HEK293 (cell line): ENCODE measurements around the gene APOL1.

Source experiments
- ZBTB17 ChIP-seq: fragments of 450-650 bp; formaldehyde crosslinking; IDR thresholded peaks from 2 replicates; pipeline ENCODE4 v1.5.1; 2016; ENCODE audit warnings: missing biosample characterization, missing genetic modification characterization
- ZNF114 ChIP-seq: fragments of 450-650 bp; formaldehyde crosslinking; IDR thresholded peaks from 2 replicates; pipeline ENCODE4 v1.5.0; 2017; ENCODE audit warnings: missing biosample characterization, missing genetic modification characterization
- ZNF423 ChIP-seq: fragments of 450-650 bp; formaldehyde crosslinking; IDR thresholded peaks from 2 replicates; pipeline ENCODE4 v1.5.1; 2016; ENCODE audit warnings: missing biosample characterization, missing genetic modification characterization
- ZNF747 ChIP-seq: fragments of 450-650 bp; formaldehyde crosslinking; IDR thresholded peaks from 2 replicates; pipeline ENCODE4 v1.5.1; 2016; ENCODE audit warnings: missing biosample characterization, missing genetic modification characterization
- TF ChIP-seq, protein P1 (sequence below): fragments of 450-650 bp; formaldehyde crosslinking; IDR thresholded peaks from 2 replicates; pipeline ENCODE4 v1.5.1; 2016; ENCODE audit warnings: missing biosample characterization, missing genetic modification characterization
- TF ChIP-seq, protein P2 (sequence below): fragments of 450-650 bp; formaldehyde crosslinking; optimal IDR thresholded peaks from 2 replicates; pipeline ENCODE3; 2016; ENCODE audit warnings: missing biosample characterization, mild to moderate bottlenecking, missing genetic modification characterization

DNA sequence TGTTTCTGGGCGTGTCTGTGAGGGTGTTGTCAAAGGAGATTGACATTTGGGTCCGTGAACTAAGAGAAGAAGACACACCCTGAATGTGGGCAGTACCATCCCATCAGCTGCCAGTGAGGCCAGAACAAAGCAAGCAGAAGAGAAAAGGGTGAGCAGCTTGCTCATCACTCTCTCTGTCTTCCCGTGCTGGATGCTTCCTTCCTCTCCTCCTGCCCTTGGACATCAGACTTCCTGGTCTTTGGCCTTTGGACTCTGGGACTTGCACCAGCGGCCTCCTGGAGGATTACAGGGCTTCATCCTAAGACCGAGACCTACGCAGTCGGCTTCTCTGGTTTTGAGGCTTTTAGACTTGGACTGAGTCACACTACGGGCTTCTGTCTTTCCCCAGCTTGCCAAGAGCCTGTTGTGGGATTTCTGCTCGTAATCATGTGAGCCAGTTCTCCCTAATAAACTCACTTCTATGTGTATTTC, 32.4 kb upstream of the APOL1 start:
- TF ChIP-seq ZNF114 (tag by site-specific recombination) = no peak
- no peak for TF ChIP-seq ZNF747 (tag by site-specific recombination)
- no peak for TF ChIP-seq ZBTB17 (tag by site-specific recombination)
- TF ChIP-seq, protein P1, sequence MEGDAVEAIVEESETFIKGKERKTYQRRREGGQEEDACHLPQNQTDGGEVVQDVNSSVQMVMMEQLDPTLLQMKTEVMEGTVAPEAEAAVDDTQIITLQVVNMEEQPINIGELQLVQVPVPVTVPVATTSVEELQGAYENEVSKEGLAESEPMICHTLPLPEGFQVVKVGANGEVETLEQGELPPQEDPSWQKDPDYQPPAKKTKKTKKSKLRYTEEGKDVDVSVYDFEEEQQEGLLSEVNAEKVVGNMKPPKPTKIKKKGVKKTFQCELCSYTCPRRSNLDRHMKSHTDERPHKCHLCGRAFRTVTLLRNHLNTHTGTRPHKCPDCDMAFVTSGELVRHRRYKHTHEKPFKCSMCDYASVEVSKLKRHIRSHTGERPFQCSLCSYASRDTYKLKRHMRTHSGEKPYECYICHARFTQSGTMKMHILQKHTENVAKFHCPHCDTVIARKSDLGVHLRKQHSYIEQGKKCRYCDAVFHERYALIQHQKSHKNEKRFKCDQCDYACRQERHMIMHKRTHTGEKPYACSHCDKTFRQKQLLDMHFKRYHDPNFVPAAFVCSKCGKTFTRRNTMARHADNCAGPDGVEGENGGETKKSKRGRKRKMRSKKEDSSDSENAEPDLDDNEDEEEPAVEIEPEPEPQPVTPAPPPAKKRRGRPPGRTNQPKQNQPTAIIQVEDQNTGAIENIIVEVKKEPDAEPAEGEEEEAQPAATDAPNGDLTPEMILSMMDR (tag by site-specific recombination) = no peak
- TF ChIP-seq, protein P2, sequence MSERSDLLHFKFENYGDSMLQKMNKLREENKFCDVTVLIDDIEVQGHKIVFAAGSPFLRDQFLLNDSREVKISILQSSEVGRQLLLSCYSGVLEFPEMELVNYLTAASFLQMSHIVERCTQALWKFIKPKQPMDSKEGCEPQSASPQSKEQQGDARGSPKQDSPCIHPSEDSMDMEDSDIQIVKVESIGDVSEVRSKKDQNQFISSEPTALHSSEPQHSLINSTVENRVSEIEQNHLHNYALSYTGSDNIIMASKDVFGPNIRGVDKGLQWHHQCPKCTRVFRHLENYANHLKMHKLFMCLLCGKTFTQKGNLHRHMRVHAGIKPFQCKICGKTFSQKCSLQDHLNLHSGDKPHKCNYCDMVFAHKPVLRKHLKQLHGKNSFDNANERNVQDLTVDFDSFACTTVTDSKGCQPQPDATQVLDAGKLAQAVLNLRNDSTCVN (tag by site-specific recombination) = no peak
- TF ChIP-seq ZNF423 (tag by site-specific recombination) = no peak
